A172 (cell line): Measurements from ENCODE around the gene DCC. TPM values are rescaled to one million over a fixed set of nuclear protein-coding genes. Genes with fewer than 3 reads are reported as not detected.
A peak's percentile ranks its signal among the peaks of the same experiment; 100 is the strongest.
"Not testable (repeated sequence)": the region's sequence is repeated elsewhere in the genome, so short reads cannot be mapped to it uniquely, and the experiment has no call there.

Experiments
- DNase-seq: peaks from one replicate; pipeline ENCODE4 v3.0.0-alpha.2; 2015; ENCODE audit warnings: low spot score
- total RNA-seq: library from RNA; depleted of rRNA; stranded (reverse); fragments of >200 nt; shearing (Covaris generic); gene quantifications from 2 replicates; pipeline ENCODE4 v1.2.3, GENCODE V29; 2014

The DCC gene
- total RNA-seq, 1 experiment from 2014 or later: 0.03 TPM

DNA sequence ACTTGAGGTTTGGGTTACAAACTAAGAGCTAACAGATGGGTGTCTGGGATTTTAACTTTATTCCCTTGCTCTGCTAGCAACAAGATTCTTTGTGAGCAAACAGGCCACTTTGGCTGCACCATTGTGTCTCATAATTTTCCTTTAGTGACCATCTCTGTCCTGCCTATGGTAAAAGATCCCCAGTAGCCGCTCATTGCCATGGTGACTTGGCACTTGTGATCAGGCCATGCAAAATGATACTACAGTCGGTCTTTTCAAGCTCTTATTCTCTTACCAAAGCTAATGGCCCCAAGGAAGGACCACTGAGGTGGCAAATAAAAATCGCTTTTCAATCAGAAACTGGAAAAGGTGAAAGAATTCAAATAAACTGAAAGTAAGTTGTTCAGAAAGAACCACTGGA, 1047.6 kb downstream of the DCC start:
- DNase-seq: no peak

DNA sequence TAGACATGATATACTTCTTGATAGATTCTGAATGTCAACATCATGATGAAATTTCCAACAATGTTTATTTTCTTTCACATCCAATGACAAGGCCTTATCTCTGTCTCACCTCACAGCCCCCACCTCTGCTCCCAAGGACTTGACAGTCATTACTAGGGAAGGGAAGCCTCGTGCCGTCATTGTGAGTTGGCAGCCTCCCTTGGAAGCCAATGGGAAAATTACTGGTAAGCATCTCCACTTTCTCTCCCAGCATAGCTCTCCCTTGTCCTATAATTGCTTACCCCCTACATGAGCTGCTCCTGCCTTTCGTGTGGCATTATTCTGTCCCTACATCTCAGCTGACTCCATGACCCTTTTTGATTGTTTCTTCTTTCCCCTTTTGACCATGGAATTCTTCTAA, 1062.7 kb downstream of the DCC start:
- no peak for DNase-seq

DNA sequence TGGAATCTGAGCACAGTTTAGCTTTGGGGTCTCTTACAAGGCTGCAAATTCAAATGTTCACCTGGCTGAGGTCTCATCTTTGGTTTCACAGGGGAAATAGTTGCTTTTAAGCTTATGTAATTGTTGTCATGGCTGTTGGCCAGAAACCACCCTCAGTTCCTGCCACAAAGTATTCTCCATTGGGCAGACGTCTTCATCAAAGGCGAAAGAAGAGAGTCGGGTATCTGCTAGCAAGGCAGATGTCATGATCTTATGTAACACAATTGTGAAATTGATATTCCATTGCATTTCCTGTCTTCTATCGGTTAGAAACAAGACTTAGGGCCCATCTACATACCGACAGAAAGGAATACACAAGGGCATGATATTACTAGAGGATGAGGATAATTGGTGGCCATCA, 1068.3 kb downstream of the DCC start:
- DNase-seq: no peak

DNA sequence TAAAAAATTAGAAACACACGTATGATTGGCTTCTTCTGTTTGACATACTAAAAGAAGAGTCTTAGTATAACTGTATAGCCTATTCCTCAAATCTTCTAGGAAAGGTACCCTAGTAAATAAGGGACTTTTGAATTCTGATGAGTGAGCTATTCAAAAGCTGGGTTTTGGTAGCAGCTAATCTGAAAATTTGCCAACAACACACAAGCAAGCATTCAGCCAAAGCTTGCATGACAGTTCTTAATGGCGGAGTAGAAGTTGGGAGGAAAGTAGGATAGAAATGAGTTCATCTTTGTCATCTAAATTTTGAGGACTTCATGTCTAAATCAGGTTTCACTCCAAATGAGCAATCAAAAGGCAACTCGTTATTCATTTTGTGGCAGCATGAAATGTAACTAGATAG, 1071.5 kb downstream of the DCC start:
- DNase-seq: no peak

DNA sequence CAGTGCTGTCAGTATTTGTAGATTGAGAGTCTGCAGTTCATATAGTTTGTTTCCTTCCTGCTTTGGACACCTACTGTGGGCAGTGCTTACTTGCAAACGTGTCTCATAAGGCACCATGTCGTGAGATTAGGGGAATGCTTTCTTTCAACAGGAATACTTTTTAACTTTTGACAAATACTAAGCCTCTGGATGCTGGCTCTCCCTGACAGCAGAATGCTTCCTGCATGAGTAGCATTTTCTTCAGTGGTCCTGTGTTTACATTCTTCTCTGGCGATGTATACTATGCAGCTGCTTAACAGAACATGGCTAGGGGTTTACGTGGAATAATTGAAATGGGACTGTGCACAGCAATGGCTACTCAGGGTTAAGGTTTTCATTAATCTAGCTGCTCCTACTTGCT, 1077.0 kb downstream of the DCC start:
- DNase-seq: no peak

DNA sequence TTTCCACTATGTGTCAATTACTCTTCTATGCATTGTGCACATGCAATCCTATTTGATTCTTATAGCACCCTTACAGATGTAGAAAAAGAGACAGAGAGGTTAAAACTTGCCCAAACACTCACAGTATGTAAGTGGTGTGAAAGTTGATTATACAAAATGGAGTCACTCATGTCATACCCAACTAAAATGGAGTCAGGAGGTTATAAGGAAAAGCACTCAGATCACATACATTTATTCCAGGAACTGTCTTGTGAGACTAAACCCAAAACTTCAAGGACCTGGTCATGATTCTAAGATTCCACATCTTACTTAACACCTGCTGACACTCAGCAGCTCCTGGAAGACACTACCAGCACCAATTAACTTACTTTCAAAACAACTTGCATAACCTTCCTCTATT, 1081.9 kb downstream of the DCC start:
- no peak for DNase-seq

DNA sequence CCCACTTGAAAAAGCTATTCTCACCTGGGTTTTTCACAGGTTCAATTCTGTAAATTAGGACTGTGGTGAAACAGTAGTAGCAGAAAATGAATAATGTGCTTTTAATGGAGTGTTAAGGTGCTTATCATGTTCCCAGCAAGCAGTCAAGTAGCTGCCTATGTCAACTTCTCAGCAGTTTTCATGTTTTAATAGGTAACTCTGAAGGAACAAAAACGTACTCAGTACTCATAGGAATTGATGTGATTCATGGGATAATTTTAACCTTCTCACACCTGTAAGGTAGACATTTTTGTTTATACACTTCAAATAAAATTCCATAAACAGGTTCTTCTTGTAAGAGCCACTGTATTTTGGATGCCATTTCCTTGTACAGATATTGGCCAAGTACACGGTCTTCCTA, 1082.9 kb downstream of the DCC start:
- no peak for DNase-seq

DNA sequence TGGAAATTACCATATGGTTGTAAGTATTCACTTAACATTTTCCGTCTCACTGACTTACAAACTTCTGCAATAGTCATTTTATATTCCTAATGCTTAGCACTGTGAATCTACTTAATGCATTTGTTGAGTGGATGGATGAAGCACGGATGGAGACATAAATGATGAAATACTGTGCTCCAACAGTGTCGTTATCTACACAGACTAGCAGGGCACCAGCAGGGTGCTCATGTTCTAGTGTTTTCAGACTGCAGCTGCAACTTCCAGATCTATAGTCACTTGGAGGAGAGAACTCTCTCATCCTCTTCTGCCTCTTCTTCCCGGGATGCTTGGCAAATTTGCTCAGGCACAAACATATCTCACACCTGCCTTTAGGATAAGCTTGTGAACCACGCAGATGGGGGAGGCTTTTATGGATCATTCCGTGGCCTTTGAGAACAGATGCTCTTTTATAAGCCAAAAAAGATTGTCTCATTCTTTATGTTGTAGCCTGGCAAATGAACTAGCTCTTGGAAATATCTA, 1086.7 kb downstream of the DCC start:
- DNase-seq: no peak

DNA sequence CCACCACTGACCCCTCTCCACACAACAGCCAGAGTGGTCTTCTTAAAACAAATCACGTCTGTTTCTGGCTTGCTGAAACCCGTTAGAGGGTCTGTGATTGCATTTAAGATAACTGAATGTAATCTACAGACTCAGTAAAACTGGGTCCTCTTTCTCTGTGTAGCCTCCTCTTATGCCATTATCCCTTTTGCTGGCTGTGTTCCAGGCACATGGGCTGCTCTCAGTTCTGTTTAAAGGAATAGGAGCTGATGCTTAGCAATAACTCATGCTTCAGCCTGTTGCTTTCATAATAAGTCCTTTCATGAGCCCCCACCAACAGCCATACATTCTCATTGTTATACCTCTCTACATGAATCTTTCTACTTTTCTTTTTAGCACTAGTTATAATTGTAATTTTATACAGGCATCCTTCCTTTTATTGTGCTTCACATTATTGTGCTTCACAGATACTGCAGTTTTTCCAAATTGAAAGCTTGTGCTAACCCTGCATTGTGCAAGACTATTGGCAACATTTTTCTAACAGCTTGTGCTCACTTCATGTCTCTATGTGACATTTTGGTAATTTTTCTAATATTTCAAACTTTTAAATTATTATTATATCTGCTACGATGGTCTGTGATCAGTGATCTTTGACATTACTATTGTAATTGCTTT, 1101.9 kb downstream of the DCC start:
- DNase-seq: no peak

DNA sequence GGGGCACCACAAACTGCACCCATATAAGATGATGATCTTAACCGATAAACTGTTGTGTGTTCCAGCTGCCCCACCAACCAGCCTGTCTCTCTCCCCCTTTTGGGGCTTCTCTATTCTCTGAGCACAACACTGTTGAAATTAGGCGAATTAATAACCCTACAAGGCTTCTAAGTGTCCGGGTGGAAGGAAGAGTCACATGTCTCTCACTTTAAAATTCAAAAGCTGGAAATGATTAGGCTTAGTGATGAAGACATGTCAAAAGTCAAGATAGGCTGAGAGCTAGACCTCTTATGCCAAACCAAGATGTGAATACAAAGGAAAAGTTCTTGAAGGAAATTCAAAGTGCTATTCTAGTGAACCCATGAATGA, 1102.4 kb downstream of the DCC start:
- DNase-seq: no peak

DNA sequence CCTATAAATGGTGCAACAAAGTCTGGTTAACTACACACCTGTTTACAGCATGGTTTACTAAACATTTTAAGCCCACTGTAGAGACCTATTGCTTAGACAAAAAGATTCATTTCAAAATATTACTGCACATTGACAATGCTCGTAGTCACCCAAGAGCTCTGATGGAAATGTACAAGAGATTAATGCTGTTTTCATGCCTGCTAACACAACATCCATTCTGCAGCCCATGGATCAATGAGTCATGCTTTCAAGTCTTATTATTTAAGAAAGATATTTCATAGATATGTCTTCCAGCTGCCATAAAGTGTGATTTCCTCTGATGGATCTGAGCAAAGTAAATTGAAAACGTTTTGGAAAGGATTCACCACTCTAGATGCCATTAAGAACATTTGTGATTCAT, 1103.3 kb downstream of the DCC start:
- no peak for DNase-seq

DNA sequence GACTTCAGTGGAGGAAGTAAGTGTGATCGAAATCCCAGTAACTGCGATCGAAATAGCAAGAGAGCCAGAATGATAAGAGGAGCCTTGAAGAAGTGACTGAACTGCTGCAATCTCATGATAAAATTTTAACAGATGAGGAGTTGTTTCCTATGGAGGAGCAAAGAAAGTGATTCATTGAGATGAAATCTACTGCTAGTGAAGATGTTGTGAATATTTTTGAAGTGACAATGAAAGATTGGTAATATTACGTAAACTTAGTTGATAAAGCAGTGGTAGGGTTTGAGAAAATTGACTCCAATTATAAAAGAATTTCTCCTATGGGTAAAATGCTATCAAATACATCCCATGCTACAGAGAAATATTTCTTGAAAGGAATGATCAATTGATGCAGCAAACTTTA, 1103.8 kb downstream of the DCC start:
- no peak for DNase-seq

DNA sequence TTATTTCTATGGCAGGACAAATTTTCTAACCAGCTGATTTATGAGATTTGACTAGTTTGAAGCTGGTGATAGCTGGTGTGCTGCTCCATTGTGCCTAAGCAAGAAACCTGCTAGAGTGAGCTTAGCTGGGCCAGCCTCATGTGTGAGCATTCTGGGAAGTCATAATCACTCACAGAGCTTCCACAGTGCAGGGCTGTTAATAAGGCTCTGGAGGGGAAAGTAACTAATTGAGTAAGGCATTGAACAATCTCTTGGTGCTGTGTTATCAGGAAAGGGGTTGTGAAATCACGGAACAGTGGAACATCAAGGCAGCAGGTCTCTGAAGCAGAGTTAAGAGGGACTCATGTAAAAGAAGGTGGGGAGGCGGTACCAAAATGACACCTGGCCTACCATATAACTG, 1111.9 kb downstream of the DCC start:
- no peak for DNase-seq

DNA sequence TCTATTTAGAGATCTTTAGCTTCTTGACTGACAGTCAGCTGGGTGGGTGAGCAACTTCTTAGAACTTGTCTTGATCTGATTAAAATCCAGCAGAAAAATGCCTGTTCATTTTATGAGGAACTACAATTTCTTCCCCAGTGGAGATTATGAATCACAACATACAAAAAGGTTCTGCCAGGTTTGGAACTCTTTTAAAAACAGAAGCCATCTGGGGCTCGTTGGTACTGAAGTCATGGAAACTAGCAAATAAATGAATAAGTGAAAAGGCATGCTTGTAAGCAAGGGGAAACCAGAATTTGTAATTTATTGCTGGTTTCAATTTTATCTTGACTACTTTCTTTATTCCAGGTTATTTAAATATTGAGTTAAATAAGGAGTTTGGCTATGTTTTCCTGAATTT, 1117.1 kb downstream of the DCC start:
- DNase-seq: peak; percentile 2

DNA sequence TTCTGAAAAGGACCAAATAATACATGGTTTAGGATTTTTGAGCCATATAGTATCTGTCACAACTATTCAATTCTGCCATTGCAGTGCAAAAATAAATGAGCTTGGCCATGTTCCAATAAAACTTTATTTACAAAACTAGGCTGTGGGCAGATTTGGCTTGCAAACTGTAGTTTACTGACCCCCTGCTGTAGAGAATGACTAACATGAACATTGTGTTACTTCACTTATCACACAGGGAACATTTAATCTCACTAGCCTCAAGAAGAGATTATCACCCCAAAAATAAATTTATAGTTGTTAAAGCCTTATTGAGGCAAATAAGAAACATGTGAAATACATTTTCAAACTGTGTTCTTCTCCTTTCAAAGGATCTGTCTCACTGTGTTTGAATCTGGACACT, 1118.3 kb downstream of the DCC start:
- no peak for DNase-seq

DNA sequence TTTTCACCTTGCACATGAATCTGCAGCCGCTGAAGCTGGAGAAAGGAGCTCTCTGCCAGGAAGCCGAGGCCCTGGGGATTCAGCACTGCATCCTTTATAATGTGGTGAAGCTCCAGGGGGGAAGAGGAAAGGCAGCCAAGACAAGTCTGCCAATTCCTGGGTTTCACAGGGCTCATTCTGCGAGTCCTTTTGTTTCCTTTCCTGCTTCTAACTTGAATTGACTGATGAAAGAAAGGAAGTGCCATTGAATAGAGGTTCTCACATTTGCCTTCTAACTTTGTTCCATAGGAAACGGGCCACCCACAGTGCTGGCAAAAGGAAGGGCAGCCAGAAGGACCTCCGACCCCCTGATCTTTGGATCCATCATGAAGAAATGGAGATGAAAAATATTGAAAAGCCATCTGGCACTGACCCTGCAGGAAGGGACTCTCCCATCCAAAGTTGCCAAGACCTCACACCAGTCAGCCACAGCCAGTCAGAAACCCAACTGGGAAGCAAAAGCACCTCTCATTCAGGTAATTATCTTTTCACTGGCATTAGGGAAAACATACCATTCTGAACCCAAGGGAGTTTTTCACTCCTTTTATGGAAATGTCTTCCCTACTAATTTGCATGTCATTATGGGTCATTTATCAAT, 1119.1 kb downstream of the DCC start:
- DNase-seq: peak; percentile 10

DNA sequence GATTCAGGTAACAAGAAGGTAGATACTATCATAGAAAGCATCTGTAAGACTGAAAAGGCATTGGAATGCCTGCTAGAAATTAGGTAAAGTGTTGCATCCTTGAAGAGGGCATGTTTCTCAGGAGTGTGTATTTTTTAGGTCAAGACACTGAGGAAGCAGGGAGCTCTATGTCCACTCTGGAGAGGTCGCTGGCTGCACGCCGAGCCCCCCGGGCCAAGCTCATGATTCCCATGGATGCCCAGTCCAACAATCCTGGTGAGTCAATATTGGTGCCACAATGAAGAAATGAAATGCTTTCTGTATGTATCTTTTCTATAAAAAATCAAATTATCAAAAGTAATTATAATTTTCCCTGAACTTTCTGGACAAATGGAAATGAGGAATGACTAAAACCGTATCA, 1127.8 kb downstream of the DCC start:
- no peak for DNase-seq

DNA sequence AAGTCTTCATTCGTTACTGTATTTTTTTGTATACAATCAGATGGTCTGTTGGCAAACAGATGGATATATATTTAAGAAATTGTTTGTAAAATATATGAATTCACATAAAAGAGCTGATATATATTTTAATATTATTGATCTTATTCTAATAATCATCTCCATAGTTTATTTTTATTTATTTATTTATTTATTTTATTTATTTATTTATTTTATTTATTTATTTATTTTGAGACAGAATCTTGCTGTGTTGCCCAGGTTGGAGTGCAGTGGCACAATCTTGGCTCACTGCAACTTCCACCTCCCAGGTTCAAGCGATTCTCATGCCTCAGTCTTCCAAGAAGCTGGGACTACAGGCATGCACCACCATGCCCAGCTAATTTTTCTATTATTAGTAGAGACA, 1128.2 kb downstream of the DCC start:
- DNase-seq: not testable (repeated sequence)

DNA sequence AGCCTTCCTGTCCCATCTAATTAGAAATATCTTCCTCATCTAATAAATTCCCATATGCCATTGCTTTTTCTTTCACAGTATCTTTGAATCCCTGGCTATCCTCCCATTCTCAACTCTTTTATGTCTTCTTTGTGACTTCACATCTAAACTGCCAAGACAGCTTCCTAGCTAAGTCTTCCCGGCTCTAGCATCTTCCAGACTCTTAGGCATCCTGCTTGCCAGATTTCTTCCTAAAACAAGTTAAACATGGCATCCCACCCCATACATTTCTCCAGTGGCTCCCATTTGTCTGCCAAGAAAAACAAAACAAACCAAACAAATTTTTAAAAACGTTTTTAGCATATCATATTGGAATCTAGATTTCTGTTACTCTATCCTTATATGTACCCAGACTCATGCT, 1132.5 kb downstream of the DCC start:
- no peak for DNase-seq

DNA sequence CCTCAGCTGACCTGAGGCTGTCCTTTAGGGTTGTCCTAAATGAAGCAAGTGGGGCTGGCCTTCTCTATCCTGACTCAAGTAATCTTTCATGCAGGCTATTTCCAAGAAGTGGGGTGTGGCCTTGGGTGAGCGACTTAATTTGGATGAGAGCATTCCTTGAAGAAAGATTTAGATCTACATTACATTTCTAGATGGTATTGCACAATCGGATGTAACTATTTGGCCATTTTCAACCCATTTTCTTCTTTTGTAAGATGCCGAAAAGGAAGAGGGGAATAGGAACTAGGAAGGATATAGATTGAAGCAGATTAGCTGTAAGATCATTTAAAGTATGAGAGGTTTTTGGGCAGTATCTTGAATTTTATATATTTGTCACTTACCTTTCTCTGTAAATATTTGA, 1138.2 kb downstream of the DCC start:
- DNase-seq: no peak

DNA sequence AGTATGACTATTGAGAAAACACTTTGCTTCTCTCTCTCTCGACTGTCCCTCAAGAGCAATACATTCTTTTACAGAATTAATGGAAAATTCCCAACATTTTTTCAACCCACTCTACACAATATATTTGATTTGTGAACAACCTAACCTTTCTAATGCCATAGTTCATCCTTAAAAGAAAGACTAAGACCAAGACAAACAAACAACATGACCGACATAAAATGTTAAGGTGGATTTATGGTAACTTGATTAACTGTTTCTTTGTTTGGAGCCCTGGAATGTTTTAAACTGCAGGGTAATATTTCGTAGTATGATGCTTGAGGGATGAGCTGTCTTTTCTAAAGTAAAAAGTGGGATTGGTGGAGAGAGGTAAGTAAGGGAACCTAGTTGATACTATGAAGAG, 1146.3 kb downstream of the DCC start:
- peak; percentile 8 for DNase-seq

DNA sequence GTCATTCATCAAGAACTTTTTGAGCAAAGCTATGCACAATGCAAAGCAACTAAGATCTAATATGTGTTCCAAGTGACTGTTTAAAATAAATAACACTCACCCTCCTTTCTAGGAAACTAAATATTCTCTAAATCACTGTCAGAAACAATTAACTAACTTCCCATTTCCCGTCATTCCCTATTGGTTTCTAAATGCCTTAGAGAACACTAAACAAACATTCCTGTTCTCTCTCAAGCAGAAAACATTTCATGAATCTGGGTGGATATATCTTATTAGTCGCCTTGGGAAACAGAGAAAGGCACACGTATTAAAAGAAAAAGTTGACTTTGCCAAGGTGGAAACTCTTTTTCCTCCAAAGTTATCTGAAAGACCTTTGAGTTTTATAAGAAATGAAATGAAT, 1149.3 kb downstream of the DCC start:
- peak; percentile 0 for DNase-seq

DNA sequence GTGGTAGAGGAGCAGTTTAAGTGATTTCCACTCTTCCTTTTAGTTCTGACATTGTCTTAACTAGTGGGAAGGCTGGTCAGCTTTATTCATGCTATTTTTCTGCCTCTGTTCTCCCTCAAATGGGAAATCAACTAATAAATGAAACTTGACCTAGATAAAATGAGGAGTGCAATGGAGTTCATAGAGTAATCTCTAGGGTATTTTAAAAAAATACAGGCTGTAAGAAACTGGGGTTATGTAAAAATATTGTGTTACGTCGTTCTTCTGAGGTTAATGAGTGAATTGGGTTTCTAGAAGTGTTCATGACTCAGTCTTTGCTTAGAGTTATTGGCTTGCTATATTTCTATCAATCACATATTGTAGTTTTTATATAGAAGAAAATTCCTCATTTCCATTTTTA, 1150.0 kb downstream of the DCC start:
- DNase-seq: no peak

DNA sequence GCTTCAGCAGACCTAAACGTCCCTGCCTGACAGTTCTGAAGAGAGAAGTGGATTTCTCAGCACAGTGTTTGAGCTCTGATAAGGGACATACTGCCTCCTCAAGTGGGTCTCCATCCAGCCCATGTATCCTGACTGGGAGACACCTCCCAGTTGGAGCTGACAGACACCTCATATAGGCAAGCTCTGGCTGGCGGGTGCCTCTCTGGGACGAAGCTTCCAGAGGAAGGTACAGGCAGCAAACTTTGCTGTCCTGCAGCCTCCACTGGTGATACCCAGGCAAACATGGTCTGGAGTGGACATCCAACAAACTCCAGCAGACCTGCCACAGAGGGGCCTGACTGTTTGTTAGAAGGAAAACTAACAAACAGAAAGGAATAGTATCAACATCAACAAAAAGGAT, 1156.0 kb downstream of the DCC start:
- DNase-seq: no peak
